Limb (tissue), 2 donors: ENCODE measurements around the gene FNIP1.
"Not testable (repeated sequence)": the region's sequence is repeated elsewhere in the genome, so short reads cannot be mapped to it uniquely, and the experiment has no call there.

Experiments
- DNase-seq, 2 donors: peaks; one replicate each; pipeline ENCODE4 v3.0.0-alpha.2; 2016; ENCODE audit errors: extremely low spot score in 2 of 2

FNIP1 gene

GRCh38 chr5:131786900-131787692 lies 9.7 kb downstream of the FNIP1 start:
- no peak for DNase-seq

GRCh38 chr5:131786036-131786435 lies 10.8 kb downstream of the FNIP1 start:
- no peak for DNase-seq

- DNase-seq = no peak
Observed at GRCh38 chr5:131783874-131784273, 12.9 kb downstream of the FNIP1 start.

GRCh38 chr5:131783357-131783756 lies 13.5 kb downstream of the FNIP1 start:
- DNase-seq = no peak

- no peak for DNase-seq
Observed at GRCh38 chr5:131782717-131783116, 14.1 kb downstream of the FNIP1 start.

GRCh38 chr5:131778141-131778540 lies 18.7 kb downstream of the FNIP1 start:
- DNase-seq = not testable (repeated sequence)

GRCh38 chr5:131776450-131776849 lies 20.4 kb downstream of the FNIP1 start:
- DNase-seq = no peak

GRCh38 chr5:131774652-131775367 lies 22.0 kb downstream of the FNIP1 start:
- peak in 1 of 2 donors; percentile 5 for DNase-seq

GRCh38 chr5:131773805-131774204 lies 23.0 kb downstream of the FNIP1 start:
- DNase-seq = no peak

GRCh38 chr5:131771692-131772091 lies 25.1 kb downstream of the FNIP1 start:
- DNase-seq = no peak

- no peak for DNase-seq
Observed at GRCh38 chr5:131769961-131770360, 26.9 kb downstream of the FNIP1 start.

GRCh38 chr5:131769336-131769735 lies 27.5 kb downstream of the FNIP1 start:
- DNase-seq = no peak

- no peak for DNase-seq
Observed at GRCh38 chr5:131767891-131768290, 28.9 kb downstream of the FNIP1 start.

GRCh38 chr5:131766689-131767088 lies 30.1 kb downstream of the FNIP1 start:
- DNase-seq = no peak

- no peak for DNase-seq
Observed at GRCh38 chr5:131765261-131765660, 31.6 kb downstream of the FNIP1 start.

- DNase-seq = no peak
Observed at GRCh38 chr5:131763968-131764367, 32.8 kb downstream of the FNIP1 start.

- no peak for DNase-seq
Observed at GRCh38 chr5:131760793-131761192, 36.0 kb downstream of the FNIP1 start.

- DNase-seq = no peak
Observed at GRCh38 chr5:131759704-131760103, 37.1 kb downstream of the FNIP1 start.

- no peak for DNase-seq
Observed at GRCh38 chr5:131758520-131758900, 38.3 kb downstream of the FNIP1 start.

GRCh38 chr5:131757830-131758519 lies 38.8 kb downstream of the FNIP1 start:
- no peak for DNase-seq

GRCh38 chr5:131756942-131757341 lies 39.9 kb downstream of the FNIP1 start:
- DNase-seq = no peak

GRCh38 chr5:131754363-131754762 lies 42.5 kb downstream of the FNIP1 start:
- no peak for DNase-seq
